Stimulated activated CD8-positive, alpha-beta memory T cell treated with anti-CD3 and anti-CD28 coated beads, Interleukin-15, amount 100 ng/mL, for 48 hours (primary cell): ENCODE measurements around the gene CSTF1.

ENCODE experiments used
- DNase-seq, 2 donors: peaks; one replicate each; pipeline ENCODE4 v3.0.0-alpha.2; 2020; ENCODE audit warnings: low read depth in 2 of 2

CSTF1 gene

GRCh38 chr20:56392132-56392880 lies at the start of gene CSTF1, which contains the start of gene AURKA:
CSTF1 (plus strand) TSS chr20:56392645; CDS start chr20:56395553, 2,908 bp downstream.
AURKA (minus strand) TSS chr20:56392215; CDS start chr20:56388197, 4,018 bp downstream.
- DNase-seq: peak; percentile 99 to 100

DNA sequence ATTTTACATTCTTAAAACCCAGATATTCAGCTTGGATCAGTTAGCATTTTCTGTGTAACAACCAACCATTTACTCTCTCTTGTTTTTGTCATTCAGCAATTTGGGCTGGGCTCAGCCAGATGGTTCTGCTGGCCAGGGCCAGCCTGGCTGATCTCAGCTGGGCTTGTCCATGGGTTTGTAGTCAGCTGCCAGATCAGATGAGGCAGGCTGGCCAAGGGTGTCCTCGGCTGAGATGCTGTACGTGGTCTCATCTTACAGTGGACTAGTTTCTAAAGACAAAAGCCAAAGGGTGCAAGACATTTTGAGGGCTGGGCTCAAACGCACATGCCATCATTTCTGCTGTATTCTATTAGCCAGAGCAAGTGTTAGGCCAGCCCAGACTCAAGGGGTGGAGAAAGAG lies 49.7 kb upstream of the CSTF1 start:
- DNase-seq: no peak

- peak; percentile 21 to 44 for DNase-seq
Measured at GRCh38 chr20:56343861-56344381, 48.5 kb upstream of the CSTF1 start.

GRCh38 chr20:56345911-56346310 lies 46.5 kb upstream of the CSTF1 start:
- DNase-seq: no peak

DNA sequence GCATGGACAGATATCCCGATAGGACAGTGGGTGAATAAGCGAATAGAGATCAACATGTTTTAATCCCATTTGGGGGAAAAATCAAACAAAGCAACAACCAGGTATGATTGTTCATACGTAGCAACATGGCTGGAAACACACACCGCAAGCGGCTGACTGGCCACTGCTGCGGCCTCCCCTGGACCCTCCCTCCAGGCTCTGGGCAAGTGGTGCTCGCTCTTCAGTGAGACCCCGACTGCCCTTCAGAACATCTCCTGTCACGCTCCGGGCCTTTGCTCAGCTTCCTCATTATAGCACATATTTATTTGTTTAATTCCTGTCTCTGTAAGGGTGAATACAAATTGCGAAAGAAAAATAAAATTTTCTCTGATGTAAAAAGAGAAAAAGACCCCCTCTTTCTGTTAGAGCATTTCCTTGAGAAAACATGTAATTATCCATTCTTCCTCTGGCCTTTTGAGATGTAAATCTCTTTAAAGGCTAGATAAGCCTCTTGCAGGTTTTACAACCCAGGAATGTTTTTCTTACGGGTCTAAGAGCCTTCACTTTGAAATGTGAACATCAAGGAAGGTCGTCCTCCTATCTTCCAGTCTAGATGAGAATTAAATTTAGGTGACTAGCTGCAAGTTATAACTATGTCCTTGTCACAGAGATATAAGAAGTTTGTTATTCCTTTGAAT lies 44.7 kb upstream of the CSTF1 start:
- no peak for DNase-seq

- DNase-seq: no peak
Measured at GRCh38 chr20:56348305-56348693, 44.1 kb upstream of the CSTF1 start.

- no peak for DNase-seq
Measured at GRCh38 chr20:56348746-56349145, 43.7 kb upstream of the CSTF1 start.

GRCh38 chr20:56350842-56351241 lies 41.6 kb upstream of the CSTF1 start:
- no peak for DNase-seq

GRCh38 chr20:56352345-56353055 lies 39.9 kb upstream of the CSTF1 start:
- no peak for DNase-seq

- DNase-seq: no peak
Measured at GRCh38 chr20:56353356-56353755, 39.1 kb upstream of the CSTF1 start.

DNA sequence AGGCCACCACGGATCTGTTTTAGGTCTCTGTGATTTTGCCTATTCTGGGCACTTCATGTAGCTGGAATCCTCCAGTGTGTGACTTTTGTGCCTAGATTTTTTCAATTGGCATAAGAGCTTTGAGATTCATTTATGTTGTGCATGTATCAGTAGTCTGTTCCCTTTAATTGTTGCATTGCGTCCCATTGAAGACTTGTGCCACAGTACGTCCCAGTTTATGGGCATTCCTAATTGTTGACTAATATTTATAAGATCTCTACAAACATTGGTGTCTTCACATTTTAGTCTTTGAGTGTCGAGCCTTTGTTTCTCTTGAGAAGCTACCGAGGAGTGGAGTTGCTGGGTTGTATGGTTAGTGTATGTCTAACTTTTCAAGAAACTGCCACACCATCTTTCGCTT lies 34.4 kb upstream of the CSTF1 start:
- no peak for DNase-seq

DNA sequence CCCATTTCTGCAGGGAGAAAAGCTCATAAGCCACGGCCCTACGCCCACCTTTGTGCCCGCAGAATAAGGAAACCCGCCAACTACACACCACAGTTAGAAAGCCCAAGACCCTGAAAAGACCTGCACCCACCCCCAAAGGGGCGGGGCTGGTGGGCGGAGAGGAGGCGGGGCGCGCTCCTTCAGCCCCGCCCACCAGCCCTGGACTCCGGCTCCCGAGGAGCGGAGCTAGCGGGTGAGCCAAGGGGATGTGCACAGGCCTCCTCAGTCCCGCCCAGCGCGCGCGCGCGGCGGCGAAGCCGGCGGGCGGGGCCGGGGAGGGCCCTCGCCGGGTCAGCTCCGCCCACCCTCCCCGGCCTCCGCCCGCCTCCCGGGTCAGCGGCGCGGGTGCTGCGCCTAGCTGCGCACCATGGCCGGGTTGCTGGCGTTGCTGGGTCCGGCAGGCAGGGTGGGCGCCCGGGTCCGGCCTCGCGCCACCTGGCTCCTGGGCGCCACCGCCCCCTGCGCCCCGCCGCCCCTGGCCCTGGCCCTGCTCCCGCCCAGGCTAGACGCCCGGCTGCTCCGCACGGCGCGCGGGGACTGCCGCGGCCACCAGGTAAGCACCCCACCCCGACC lies 33.7 kb upstream of the CSTF1 start, which contains the start of gene FAM210B:
FAM210B (plus strand) TSS at position 375 of the 612 bp plus-strand sequence; CDS start at position 407, 32 bp downstream.
- peak; percentile 77 for DNase-seq

GRCh38 chr20:56359212-56360132 lies 33.0 kb upstream of the CSTF1 start:
- DNase-seq: no peak

DNA sequence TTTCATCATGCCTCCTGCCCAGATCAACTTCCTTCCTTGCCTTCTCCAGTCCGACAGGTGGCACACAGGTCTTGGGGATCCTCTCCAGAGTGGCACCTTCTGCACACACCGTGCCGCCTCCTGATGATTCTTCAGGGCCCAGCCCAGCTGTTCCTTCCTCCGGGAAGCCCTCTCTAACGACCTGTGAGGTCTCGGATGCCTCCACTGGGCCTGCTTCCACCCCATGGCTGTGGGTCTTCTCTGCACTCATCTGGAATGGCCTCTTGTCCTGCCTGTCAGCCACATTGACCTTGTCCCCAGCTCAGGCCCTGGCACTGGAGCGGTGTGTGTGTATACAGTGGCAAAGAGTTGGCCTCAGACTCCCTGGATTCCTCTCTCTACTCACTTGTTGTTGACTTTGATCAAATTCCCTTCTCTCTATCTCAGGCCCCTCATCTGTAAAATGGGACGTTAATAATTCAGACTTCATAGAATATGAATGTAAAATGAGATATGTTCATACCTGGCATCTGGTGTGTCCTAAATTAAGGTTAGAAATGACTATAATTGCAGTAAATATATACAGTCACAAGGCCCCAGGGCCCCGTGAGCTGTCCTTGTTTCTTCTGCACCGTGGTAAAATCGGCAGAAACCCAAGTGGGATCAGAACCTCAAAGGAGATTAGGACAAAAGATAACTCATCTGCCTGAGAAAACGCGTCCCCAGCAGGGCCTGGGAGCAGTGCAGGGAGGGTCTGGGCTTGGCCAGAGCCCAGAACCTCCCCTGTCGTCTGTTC lies 32.1 kb upstream of the CSTF1 start:
- no peak for DNase-seq

DNA sequence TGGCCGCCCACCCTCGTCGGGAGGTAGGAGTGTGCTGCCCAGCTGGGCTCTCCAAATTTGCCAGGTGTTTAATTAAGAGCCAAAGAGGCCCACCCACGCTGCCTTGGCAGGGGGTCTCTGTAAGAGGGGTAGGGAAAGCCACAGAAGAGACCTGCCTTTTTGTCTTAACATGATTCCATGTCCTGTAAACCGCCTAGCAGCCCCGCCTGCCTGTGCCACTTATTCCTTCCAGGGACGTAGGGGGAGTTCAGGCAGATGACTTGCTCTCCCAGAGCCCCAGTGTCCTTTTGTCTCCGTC lies 31.6 kb upstream of the CSTF1 start:
- DNase-seq: no peak

- no peak for DNase-seq
Measured at GRCh38 chr20:56361900-56362299, 30.5 kb upstream of the CSTF1 start.

DNA sequence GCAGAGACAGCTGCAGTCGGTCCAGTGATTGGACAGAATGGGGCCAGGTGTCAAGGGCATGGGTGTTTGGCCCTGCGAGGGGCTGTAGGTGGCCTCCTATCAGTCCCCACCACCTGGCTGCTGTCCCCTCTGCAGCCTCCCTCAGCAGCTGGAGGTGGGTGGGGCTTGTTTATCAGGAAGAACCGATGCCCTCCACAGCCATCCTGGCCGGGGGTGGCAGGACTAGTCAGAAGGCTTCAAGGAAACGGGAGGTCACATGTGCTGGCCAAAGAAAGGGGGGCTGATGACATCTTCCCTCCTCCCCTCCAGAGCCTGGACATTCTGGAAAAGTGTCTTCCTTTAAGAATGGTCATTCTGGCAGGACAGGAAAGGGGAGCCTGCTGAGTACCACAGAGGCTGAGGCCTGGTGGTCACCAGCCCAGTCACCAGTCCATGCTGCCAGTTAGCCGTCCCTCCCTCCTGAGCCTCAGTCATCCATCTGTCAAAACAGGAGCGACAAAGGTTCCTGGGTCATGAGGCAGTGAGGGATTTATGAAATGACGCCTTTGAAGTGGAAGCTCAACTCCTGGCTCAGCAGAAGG lies 29.5 kb upstream of the CSTF1 start:
- no peak for DNase-seq

DNA sequence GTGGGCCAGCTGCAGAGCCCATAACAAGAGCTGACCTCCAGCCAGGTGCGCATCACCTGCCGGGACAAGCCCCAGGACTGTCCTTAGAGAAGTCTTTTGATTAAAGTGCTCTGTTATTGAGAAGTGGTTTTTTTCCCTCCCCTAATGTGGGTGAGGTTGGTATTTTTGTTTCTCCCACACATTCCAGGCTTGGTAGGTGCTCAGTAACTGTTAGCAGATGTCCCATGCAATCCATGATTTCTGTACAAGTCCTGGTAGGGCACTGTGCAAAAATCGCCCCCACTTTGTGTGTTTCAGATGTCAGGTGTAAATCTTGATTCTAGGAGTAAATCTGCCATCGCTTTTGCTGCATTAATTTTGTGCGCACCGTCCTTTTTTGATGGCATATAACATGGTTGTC lies 29.0 kb upstream of the CSTF1 start:
- no peak for DNase-seq

DNA sequence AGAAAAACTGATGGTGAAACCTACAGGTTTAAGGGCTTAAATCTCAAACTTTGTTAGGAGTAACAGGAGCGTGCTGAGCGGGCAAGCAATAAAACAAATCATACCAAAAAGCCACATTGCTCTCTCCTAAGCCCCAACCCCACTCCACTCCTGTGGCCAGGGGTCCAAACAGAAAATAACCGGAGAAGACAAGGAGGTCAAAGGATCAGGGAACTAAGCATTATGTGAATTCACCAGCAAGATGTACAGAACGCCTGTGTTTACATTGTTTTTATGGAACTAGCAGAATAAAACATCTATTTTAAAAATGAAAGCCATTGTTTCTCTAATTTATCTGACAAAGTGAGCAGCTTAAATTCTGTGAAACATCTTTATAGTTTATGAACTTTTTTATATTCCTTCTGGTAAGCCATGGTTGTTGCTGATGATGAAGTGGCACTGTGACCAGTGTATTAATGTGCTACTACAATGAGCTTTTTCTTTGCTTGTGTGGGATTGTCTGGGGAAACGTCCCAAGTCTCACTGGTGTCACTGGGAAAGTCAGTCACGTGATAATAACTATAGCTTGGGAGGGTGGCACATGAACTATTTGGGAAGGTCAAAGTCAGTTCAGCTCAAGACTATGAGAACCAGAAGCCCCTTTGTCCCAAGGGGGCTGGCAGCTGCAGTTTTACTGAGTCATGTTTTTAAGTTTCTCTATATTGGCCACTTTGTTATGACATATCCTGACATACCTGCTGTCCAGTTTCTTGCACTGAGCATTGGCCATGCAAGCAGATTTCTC lies 23.9 kb upstream of the CSTF1 start:
- no peak for DNase-seq
